Measurements from ENCODE around the gene ARHGAP31.

The ARHGAP31 gene

DNA sequence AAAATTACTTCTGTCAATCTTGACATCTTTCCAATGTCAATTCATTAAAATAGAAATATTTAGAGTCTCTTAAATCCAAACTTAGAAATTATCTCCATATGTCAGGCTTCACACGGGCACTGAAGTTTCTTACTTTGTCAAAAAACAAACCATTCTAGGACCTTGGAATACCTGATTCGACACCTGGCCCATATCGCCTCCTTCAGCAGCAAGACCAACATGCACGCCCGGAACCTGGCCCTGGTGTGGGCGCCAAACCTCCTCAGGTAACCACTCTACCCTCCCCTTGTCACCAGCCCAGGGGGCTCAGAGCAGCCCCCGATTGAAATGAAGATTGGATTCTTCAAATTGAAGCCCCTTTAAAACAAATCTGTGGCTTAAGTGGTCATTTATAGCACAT, 88.0 kb downstream of the ARHGAP31 start:
- no peak overlapping the region for H3K4me3 Mint-ChIP-seq
- H3K4me1 Mint-ChIP-seq (ENCODE audit: low read depth): no peaks in the 10 kb centered on the region
- H3K27me3 Mint-ChIP-seq: no peaks in the 10 kb centered on the region
- H3K9me3 Mint-ChIP-seq: no peaks in the 10 kb centered on the region
- no peak overlapping the region for H3K27ac Mint-ChIP-seq
- DNase-seq: no peak
- peaks cover 44% of the 10 kb centered on the region for H3K36me3 Mint-ChIP-seq (ENCODE audit: low read depth)

DNA sequence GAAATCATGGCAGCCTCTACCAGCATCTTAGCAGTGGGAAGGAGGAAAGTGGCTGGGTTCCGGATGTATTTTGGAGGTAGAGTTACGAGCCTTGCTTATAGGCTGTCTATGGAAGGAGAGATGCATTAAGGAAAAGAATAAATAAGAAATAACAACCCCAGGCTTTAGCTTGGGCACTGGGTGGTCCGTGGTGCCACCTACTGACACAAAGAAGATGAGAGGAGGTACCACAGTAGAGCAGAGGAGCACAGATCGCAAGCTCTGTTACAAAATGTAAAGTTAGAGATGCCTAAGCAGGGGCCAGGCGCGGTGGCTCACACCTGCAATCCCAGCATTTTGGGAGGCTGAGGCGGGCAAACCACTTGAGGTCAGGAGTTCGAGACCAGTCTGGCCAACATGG, 94.4 kb downstream of the ARHGAP31 start:
- no peak for DNase-seq
- Mint-ChIP-seq H3K9me3 (no peaks in the 10 kb centered on the region), H3K36me3 (ENCODE audit: low read depth) (peaks cover 59% of the 10 kb centered on the region), H3K27ac (no peak overlapping the region), H3K27me3 (no peaks in the 10 kb centered on the region), H3K4me3 (no peak overlapping the region), H3K4me1 (ENCODE audit: low read depth) (no peaks in the 10 kb centered on the region)

DNA sequence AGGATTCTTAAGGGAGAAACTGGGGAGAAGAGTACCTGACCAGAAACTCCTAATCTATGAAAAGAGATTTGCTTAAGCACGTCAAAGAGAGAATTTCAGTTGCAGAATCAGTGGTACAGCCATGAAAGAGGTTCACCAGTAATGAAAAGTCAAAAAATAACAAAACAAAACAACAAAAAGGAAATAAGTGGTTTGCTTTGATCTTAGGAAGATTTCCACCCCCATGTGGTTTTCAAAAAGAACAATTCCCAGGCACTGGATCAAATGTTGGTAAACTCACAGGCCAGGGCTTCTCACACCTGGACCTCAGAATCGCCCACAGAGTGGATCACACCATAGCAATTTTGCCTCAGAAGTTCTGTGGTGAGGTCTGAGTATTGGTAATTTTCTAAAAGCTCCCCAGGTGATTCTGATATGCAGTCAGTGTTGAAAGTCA, 101.8 kb downstream of the ARHGAP31 start:
- Mint-ChIP-seq H3K4me3 (no peak overlapping the region), H3K9me3 (no peaks in the 10 kb centered on the region), H3K4me1 (ENCODE audit: low read depth) (peaks cover 16% of the 10 kb centered on the region), H3K36me3 (ENCODE audit: low read depth) (peaks cover 84% of the 10 kb centered on the region), H3K27ac (peak overlapping the region; percentile 46), H3K27me3 (no peaks in the 10 kb centered on the region)
- no peak for DNase-seq

DNA sequence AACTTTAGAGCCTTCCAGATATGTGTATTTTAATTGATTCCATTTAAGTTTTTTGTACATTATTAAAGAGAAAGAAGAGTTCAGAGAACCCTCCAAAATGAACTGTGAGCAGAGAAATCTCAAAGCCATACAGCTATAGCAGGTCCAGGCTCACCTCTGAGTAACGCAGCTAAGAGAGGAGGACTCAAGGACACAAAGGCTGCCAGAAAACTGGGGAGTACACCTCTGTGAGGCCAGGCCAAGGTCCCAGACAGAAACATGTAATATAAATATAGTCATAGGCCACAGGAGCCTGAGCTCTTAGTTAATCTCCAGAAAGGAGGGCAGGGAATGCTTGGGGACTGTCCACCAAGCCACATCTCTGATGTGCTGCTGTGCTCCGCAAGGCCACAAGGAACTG, 102.7 kb downstream of the ARHGAP31 start:
- H3K27ac Mint-ChIP-seq: no peak overlapping the region
- H3K4me3 Mint-ChIP-seq: no peak overlapping the region
- peaks cover 85% of the 10 kb centered on the region for H3K36me3 Mint-ChIP-seq (ENCODE audit: low read depth)
- no peaks in the 10 kb centered on the region for H3K9me3 Mint-ChIP-seq
- H3K4me1 Mint-ChIP-seq (ENCODE audit: low read depth): peaks cover 22% of the 10 kb centered on the region
- H3K27me3 Mint-ChIP-seq: no peaks in the 10 kb centered on the region
- no peak for DNase-seq

DNA sequence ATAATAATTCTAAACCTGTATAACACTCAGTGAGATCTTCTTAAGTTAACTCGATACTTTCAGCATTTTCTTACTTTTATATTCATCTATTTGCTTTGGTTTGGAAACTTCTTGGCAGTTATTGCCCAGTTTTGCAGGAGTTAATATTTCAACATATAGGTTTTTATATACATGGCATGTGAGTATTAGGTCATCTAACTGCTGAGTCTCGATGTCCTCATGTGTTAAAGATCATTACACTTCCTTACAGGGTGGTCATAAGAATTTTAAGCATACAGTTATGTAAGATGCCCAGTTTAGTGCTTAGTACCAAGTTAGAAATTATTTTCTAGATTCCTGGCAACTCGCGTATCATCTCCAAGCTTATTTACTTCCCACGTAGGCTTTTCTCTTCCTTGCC, 106.3 kb downstream of the ARHGAP31 start:
- Mint-ChIP-seq H3K9me3 (no peaks in the 10 kb centered on the region), H3K36me3 (ENCODE audit: low read depth) (peaks cover 74% of the 10 kb centered on the region), H3K27ac (peak overlapping the region; percentile 23), H3K4me1 (ENCODE audit: low read depth) (peaks cover 20% of the 10 kb centered on the region), H3K4me3 (no peak overlapping the region), H3K27me3 (no peaks in the 10 kb centered on the region)
- DNase-seq: no peak

DNA sequence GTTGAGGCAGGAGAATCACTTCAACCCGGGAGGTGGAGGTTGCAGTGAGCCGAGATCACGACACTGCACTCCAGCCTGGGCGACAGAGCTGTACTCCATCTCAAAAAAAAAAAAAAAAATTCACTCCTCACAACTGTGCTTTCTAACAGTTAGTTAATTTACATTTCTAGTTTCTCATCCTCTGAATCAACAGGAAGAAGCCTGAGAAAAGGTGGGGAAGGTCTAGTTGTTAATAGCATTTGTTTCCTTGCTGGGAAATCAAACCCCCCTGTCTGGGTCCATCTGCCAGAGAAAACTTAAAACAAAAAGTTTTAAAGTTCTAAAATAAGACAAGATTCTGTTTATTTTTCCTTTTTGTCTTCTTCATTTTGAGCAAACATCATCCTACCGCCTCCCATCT, 106.9 kb downstream of the ARHGAP31 start:
- no peak for DNase-seq
- Mint-ChIP-seq H3K4me1 (ENCODE audit: low read depth) (peaks cover 14% of the 10 kb centered on the region), H3K27ac (no peak overlapping the region), H3K4me3 (no peak overlapping the region), H3K36me3 (ENCODE audit: low read depth) (peaks cover 73% of the 10 kb centered on the region), H3K9me3 (no peaks in the 10 kb centered on the region), H3K27me3 (no peaks in the 10 kb centered on the region)

DNA sequence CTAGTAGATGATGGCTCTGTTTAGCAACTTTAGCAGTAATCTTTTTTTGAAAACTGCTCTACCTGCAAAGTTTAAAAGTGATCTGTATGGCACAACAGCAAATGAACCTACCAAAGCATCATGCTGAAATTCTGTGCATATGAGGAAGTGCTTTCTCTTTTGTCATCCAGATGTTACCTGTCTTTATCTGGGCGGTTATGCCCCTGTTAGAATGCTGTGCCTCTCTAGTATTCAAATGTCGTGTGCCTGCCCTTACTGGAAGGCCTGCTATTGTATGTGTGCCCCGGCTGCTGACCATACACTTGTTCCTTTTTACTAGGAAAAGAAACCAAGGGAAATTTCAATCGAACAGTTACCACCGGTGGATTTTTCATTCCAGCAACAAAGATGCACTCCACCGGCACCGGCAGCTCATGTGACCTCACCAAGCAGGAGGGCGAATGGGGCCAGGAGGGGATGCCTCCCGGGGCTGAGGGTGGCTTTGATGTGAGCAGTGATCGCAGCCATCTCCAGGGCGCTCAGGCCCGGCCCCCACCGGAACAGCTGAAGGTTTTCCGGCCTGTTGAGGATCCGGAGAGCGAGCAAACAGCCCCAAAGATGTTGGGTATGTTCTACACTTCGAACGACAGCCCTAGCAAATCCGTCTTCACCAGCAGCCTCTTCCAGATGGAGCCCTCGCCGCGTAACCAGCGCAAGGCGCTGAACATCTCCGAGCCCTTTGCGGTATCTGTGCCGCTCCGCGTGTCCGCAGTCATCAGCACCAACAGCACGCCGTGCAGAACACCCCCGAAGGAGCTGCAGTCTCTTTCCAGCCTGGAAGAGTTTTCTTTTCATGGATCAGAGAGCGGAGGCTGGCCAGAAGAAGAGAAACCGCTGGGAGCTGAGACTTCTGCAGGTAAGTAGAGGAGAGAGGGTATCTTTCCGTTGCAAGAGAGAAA, 107.6 kb downstream of the ARHGAP31 start:
- H3K4me3 Mint-ChIP-seq: no peak overlapping the region
- peaks cover 12% of the 10 kb centered on the region for H3K4me1 Mint-ChIP-seq (ENCODE audit: low read depth)
- peaks cover 69% of the 10 kb centered on the region for H3K36me3 Mint-ChIP-seq (ENCODE audit: low read depth)

DNA sequence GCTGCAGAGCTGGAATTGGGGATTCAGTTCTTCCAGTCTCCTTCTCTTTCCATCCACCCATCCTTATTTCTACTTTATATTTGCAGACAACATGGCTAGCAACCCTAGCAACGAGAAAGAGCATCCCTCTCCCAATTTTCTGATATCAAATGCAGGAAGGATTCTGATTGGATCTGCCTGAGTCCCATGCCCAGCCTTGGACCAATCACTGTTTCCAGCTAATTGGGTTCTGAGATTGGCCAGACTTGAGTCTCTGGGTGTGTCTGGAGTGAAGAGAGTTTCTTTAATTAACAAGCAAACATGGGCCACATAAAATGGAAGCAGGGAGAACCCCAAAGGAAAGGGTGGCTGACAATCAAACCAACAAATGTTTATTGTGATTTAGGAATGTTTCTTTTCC, 108.6 kb downstream of the ARHGAP31 start:
- no peak overlapping the region for H3K27ac Mint-ChIP-seq
- no peaks in the 10 kb centered on the region for H3K9me3 Mint-ChIP-seq
- no peak overlapping the region for H3K4me3 Mint-ChIP-seq
- H3K36me3 Mint-ChIP-seq (ENCODE audit: low read depth): peaks cover 64% of the 10 kb centered on the region
- H3K4me1 Mint-ChIP-seq (ENCODE audit: low read depth): peaks cover 12% of the 10 kb centered on the region
- no peak for DNase-seq
- H3K27me3 Mint-ChIP-seq: no peaks in the 10 kb centered on the region

More for the DNA sequence above, 107.6 kb downstream of the ARHGAP31 start:
- no peak for DNase-seq
- no peaks in the 10 kb centered on the region for H3K27me3 Mint-ChIP-seq
- H3K9me3 Mint-ChIP-seq: no peaks in the 10 kb centered on the region
- no peak overlapping the region for H3K27ac Mint-ChIP-seq

DNA sequence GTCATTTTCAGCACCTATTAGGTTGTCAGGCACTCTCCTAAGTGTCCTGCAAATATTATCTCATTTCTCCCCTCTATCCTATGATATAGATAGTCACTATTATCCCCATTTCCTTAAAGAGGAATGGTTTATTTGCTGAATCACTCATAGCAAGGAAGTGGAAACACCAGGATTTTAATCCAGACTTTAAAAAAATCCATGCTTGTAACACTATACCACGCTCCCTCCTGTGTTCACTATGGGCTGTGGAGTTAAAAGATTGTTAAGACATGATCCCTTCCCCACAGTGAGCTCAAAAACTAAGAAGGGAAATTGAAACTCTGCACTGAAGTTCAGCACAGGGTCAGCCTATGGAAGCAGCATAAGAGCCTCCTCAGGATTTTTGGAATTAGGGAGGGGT, 109.0 kb downstream of the ARHGAP31 start:
- no peak overlapping the region for H3K27ac Mint-ChIP-seq
- no peaks in the 10 kb centered on the region for H3K27me3 Mint-ChIP-seq
- H3K36me3 Mint-ChIP-seq (ENCODE audit: low read depth): peaks cover 64% of the 10 kb centered on the region
- no peaks in the 10 kb centered on the region for H3K9me3 Mint-ChIP-seq
- DNase-seq: no peak
- no peak overlapping the region for H3K4me3 Mint-ChIP-seq
- peaks cover 12% of the 10 kb centered on the region for H3K4me1 Mint-ChIP-seq (ENCODE audit: low read depth)

DNA sequence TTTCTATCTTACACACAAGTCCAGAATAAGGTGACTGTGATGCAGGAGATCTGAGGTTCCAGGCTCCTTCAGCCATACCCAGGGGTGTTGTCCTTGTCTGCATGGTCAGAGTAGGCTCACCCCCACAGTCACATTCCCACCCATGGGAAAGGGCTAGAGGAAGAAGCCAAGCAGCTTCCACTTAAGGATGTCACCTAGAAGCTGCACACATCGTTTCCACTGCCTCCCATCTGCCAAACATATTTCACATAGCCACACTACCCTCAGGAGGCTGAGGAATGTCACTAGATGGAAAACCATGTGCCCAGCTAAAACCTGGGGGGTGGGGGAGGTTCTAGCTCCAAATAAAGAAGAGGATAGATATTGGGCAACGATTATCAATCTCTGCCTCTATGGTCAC, 111.1 kb downstream of the ARHGAP31 start:
- Mint-ChIP-seq H3K9me3 (no peaks in the 10 kb centered on the region), H3K27me3 (no peaks in the 10 kb centered on the region), H3K4me1 (ENCODE audit: low read depth) (peaks cover 12% of the 10 kb centered on the region), H3K36me3 (ENCODE audit: low read depth) (peaks cover 59% of the 10 kb centered on the region), H3K27ac (no peak overlapping the region), H3K4me3 (no peak overlapping the region)
- DNase-seq: no peak

DNA sequence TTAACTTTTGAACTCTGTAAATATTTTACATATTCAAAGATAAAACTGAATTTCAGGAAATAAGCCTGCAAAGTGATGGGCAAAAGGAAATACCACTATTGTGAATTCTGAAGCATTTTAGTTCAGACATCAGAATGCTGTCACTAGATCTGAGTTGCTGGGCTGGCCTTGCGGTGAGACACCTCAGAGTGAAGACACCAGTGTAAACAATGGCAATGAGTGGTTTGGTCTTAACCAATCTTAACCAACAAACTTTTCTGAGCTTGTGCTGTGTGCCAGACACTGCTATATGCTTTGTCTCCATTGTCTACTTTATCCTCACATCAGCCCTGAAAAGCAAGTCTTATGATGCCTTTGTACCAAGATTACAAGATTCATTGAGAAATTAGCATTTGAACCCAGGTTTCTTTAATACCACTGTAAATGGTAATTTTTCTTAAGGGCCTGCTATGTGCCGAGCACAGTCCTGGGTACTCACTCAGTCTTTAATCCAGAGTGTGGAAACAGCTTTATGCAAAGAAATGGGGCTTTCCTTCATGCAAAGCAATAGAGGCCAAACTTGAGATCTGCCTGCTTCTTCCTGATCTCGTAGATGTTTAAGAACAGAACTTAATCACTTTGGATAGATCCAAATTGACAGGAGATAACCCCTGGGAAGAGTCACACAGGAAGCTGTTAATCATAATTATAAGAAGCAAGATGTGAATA, 114.2 kb downstream of the ARHGAP31 start:
- Mint-ChIP-seq H3K4me1 (ENCODE audit: low read depth) (no peaks in the 10 kb centered on the region), H3K27ac (no peak overlapping the region), H3K9me3 (no peaks in the 10 kb centered on the region), H3K36me3 (ENCODE audit: low read depth) (peaks cover 49% of the 10 kb centered on the region), H3K4me3 (no peak overlapping the region), H3K27me3 (no peaks in the 10 kb centered on the region)
- no peak for DNase-seq

DNA sequence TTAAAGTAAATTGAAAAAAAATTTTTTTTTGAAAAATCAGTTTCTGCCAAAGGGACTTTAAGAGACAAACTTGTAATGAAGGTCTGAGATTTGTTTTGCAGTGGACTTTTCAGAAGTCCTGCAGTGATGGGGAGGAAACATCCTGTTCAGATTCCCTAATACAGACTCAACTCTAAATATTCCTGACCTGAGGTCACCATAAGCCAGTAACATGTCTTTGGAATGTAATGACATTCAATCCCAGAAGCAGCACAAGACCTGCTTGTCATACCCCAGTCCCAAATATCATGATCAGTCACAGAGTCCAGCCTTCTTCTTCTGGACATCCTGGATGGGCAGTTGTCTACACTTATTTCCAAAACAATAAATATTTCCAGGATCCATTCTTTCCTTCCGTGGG, 115.7 kb downstream of the ARHGAP31 start:
- H3K27me3 Mint-ChIP-seq: no peaks in the 10 kb centered on the region
- H3K9me3 Mint-ChIP-seq: no peaks in the 10 kb centered on the region
- no peak overlapping the region for H3K4me3 Mint-ChIP-seq
- H3K36me3 Mint-ChIP-seq (ENCODE audit: low read depth): peaks cover 48% of the 10 kb centered on the region
- no peak overlapping the region for H3K27ac Mint-ChIP-seq
- no peaks in the 10 kb centered on the region for H3K4me1 Mint-ChIP-seq (ENCODE audit: low read depth)
- no peak for DNase-seq

DNA sequence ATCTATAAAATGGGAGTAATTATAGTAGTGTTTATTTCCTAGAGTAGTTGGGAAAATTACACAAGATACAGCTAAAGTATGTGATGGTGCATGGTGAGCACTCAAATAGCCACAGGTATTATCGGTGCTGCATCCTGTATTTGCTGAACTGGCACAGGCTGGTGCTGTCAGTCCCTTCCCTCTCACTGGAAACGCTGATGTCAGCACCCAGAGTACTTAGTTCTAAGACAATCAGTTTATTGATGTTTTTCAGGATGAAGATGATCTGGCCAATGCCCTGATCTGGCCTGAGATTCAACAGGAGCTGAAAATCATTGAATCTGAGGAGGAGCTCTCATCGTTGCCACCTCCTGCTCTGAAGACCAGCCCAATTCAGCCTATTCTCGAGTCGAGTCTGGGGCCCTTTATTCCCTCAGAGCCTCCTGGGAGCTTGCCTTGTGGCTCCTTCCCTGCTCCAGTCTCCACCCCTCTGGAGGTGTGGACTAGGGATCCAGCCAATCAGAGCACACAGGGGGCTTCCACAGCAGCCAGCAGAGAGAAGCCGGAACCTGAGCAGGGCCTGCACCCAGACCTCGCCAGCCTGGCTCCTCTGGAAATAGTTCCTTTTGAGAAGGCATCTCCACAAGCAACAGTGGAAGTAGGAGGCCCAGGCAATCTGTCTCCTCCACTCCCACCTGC, 119.6 kb downstream of the ARHGAP31 start:
- H3K9me3 Mint-ChIP-seq: no peaks in the 10 kb centered on the region
- H3K4me1 Mint-ChIP-seq (ENCODE audit: low read depth): no peaks in the 10 kb centered on the region
- no peak for DNase-seq
- no peaks in the 10 kb centered on the region for H3K27me3 Mint-ChIP-seq
- H3K27ac Mint-ChIP-seq: no peak overlapping the region
- peaks cover 51% of the 10 kb centered on the region for H3K36me3 Mint-ChIP-seq (ENCODE audit: low read depth)
- no peak overlapping the region for H3K4me3 Mint-ChIP-seq

DNA sequence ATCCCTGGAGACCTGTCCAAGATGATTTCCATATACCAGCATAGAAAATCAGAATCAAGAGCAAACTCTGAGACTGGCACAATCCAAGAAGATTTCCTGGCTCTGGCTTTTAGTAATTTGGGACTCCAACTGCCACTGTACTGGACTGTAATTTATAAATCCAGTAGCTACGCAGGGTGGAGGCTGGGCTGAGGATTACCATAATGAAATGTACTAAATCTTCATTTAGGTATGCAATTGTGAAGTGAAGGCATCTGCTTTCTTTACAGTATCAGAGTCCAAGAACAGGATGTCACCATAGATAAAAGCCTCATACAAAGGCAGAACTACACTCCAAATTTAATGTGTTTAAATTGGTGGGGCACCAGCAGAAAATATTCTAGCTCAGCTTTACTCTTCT, 122.7 kb downstream of the ARHGAP31 start:
- no peaks in the 10 kb centered on the region for H3K9me3 Mint-ChIP-seq
- H3K27ac Mint-ChIP-seq: no peak overlapping the region
- H3K4me1 Mint-ChIP-seq (ENCODE audit: low read depth): no peaks in the 10 kb centered on the region
- no peak for DNase-seq
- H3K36me3 Mint-ChIP-seq (ENCODE audit: low read depth): peaks cover 28% of the 10 kb centered on the region
- H3K4me3 Mint-ChIP-seq: no peak overlapping the region
- no peaks in the 10 kb centered on the region for H3K27me3 Mint-ChIP-seq
